MG63 (cell line): ENCODE results near the gene SCTR. TPM values are rescaled to one million over a fixed set of nuclear protein-coding genes. Genes with fewer than 3 reads are reported as not detected.

Source experiments
- DNase-seq: peaks from one replicate; pipeline ENCODE4 v3.0.0-alpha.2; 2020
- H3K27me3 ChIP-seq: fragments of 250-450 bp; sonication (Bioruptor Pico); 2 replicates; pipeline ENCODE4 v1.5.1; 2020; ENCODE audit warnings: mild to moderate bottlenecking, moderate library complexity
- H3K36me3 ChIP-seq: fragments of 250-450 bp; sonication (Bioruptor Pico); 2 replicates; pipeline ENCODE4 v1.5.1; 2020; ENCODE audit warnings: mild to moderate bottlenecking, moderate library complexity
- H3K4me3 ChIP-seq: fragments of 250-450 bp; sonication (Bioruptor Pico); 2 replicates; pipeline ENCODE4 v1.5.1; 2020; ENCODE audit warnings: mild to moderate bottlenecking, moderate library complexity
- H3K9me3 ChIP-seq: fragments of 250-450 bp; sonication (Bioruptor Pico); 2 replicates; pipeline ENCODE4 v1.5.1; 2020; ENCODE audit warnings: mild to moderate bottlenecking, moderate library complexity
- total RNA-seq: library from RNA; depleted of rRNA; stranded (reverse); fragments of >200 nt; shearing (Covaris generic); gene quantifications from 2 replicates; pipeline ENCODE4 v1.2.3, GENCODE V29; 2014; ENCODE audit warnings: low replicate concordance

The SCTR gene
- total RNA-seq, 1 experiment from 2014 or later: not detected

DNA sequence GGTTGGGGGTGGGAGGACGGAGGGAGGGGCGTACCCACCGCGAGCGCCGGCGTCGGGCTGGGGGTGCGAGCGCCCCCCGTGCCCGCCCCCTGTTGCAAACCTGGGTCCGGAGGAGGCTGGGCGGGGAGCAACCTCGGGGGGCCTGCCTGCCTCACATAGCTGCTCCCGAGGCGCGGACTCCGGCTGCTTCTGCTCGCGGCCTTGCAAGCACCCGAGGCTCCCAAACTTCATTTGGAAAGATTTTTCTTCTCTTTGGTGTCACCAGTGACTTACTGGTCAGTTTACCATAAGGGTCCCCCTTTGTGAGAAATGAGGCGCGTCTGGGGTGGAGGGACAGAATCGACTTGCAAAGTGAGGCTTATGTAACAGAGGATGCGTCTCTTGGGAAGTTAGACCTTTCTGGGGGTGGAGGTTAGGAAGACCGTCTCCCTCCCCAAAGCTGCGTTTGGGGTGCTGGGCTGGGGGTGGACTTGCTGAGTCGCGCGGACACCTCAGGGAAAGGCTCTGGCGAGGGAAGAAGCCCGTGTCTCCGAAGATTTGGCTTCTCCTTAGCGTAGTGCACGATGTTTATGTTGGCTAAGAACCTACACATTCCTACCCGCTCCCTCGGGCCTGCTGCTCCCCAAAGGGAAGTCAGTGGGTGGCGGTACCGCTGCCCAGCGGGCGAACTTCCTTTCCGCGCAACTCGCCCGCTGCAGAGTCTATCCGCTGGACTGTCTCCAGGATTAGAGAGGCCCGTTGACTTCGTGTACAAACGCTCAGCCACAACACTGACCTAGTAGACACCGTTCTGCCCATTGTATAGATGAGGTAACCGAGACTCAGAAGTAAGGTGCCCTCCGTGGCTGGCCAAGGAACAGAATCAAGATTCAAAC lies 92.1 kb downstream of the SCTR start:
- Histone ChIP-seq H3K9me3 (no peaks in the 10 kb centered on the region), H3K36me3 (no peaks in the 10 kb centered on the region), H3K4me3 (peak overlapping the region; percentile 46), H3K27me3 (no peaks in the 10 kb centered on the region)
- no peak for DNase-seq

DNA sequence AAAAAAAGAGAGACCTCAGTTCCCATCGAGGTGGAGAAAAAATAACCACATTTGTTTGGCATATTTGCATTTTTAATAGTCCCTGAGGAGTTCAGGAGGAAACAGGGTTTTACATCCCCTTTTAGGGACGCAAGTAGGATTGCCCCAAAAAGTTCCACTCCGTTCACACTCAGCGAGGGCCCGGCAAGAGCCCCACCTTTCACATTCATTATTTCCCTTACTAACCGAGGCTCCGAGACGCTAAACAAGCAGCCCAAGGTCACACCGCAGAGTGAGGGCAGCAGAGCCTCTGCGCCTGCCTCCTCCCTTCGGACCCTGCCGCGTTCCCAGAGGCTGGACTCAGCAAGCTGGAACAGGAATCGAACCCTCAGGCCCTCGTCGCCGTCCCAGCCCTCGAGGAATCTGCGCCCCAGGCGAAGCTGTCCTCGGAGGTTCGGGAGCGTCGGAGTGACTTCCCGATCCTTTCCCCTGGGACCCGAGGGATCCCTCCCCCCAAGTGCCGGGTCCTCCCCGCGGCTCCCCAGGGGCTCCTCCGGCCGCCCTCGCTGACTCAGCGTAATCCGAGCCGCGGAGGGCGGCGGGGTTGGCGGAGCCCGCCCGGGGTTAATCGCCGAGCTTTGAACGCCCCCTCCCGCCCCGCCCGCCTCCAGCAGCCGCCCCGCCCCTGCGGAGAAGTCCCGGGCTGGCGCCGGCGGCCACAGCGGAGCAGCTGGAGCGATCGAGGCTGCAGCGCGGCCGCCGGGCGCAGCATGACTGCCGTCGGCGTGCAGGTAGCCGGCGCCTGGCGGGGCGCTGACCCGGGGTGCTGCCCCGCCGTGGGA lies 92.9 kb downstream of the SCTR start, which contains the start of gene TMEM37:
Gene TMEM37, plus strand, starts transcription at position 700 of the 821 bp plus-strand sequence. Its CDS starts 50 bp downstream, at position 750.
- Histone ChIP-seq H3K9me3 (no peaks in the 10 kb centered on the region), H3K36me3 (no peaks in the 10 kb centered on the region), H3K4me3 (peak within 1 kb of the TSS; percentile 46), H3K27me3 (no peaks in the 10 kb centered on the region)
- DNase-seq: peak; percentile 81

DNA sequence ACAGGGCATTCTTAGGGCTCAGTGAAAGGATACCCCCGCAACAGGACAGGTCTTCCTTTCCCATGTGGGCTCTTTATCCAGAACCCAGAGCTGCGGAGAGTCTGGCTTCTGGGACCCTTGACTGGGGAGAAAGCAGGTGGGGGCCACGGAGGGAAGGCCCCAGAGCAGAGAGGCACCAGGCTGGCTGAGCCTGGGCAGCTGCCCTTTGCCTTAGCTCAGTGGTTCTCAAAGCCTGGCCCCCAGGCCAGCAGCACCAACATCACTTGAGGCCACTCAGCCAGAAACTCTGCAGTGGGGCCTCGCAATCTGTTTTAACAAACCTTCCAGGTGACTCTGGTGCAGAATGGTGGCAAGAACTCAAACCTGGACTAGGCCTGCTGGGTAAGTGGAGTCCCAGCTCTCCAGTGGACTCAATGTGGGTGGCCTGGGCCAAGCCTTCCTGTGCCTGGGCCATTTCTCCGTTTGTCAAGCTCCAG lies 94.2 kb downstream of the SCTR start:
- H3K27me3 ChIP-seq: no peaks in the 10 kb centered on the region
- no peak for DNase-seq

DNA sequence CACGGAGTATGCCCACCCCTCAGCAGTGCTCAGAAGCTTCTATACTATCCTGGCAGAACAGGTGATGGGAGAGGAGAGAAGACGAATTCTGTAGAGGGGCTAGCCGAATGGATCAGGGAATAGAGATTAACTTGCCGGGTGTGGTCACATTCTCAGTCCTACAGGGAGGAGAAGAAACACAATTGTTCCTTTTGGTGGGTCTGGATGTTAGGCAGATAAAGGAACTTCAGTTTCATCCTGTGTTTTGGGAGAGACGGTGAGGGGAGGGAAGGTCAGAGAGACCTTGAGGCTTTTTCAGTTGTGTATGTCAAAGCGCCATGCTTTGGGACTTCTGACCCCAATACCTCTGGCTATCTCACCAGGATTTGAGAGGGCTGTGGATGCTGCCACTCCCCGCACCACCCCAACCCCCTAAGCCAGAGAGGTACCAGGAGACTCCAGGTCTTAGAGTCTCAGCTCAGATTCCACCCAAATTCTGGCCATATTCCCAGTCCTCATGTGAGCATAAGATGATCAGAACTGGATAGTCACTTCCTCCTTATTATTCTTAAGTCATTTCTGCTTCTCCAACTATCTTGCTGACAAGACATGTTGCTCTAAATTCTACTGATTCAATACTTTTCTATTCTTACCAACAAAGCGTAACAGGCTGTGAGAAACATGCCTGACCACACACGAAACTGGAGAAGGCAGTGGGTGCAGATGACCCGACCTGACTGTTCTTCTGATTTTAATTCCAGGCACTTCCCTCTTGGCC lies 94.9 kb downstream of the SCTR start:
- Histone ChIP-seq H3K36me3 (no peaks in the 10 kb centered on the region), H3K27me3 (no peaks in the 10 kb centered on the region), H3K9me3 (no peaks in the 10 kb centered on the region), H3K4me3 (no peak overlapping the region)
- no peak for DNase-seq

More for the DNA sequence above, 94.2 kb downstream of the SCTR start:
- Histone ChIP-seq H3K36me3 (no peaks in the 10 kb centered on the region), H3K9me3 (no peaks in the 10 kb centered on the region), H3K4me3 (no peak overlapping the region)

DNA sequence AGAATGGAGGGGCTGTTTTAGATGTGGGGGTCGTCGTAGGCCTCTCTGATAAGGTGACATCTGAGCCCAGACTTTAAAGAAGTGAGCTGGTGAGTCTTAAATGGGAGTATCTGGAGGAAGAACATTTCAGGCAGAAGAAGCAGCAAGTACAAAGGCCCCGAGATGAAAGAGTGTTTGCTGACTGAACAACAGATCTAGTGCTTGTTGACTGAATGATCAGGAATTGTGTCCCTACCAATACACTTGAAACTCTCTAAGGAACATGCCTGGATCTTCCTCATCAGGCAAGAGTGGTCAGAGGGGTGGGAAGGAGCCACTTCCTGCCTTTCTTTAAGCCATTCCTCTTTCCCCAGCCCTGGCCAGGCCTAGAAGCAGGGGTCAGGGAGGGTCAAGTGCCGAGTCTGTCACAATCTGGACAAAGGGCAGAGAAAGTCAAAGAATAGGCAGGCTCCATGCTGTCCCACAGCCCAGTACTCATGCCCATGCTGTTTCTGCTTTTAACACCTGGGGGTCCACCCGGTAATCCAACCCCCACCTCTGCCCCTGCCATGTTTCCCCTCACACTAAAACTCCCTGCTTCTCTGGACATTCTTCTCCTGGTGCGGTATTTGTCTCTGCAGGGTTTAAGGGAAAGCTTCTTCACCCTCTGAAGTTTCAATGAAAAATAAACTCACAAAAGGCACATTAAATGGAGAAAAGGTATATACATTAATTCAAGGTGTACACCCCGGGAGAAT lies 95.6 kb downstream of the SCTR start:
- H3K4me3 ChIP-seq: no peak overlapping the region
- H3K27me3 ChIP-seq: no peaks in the 10 kb centered on the region
- no peak for DNase-seq
- no peaks in the 10 kb centered on the region for H3K9me3 ChIP-seq
- H3K36me3 ChIP-seq: no peaks in the 10 kb centered on the region

DNA sequence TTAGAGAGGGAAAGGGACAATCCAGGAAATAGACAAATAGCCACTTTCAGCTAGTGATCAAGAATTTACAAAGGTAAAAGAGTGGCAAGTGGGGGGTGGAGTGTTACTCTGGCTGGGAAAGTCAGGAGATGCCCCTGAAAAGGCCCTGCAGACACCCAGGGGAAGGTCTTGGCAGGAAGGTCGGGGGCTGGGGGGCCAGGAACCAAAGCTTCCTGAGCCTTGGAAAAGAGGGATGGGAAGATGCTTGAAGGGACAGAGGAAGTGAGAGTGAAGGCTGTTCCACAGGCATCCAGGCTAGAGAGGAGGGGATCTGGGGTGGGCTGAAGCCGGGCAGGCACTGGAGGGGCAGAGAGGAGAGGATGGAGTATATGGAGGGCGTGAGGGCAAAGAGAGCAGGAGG lies 96.5 kb downstream of the SCTR start:
- no peak for DNase-seq

DNA sequence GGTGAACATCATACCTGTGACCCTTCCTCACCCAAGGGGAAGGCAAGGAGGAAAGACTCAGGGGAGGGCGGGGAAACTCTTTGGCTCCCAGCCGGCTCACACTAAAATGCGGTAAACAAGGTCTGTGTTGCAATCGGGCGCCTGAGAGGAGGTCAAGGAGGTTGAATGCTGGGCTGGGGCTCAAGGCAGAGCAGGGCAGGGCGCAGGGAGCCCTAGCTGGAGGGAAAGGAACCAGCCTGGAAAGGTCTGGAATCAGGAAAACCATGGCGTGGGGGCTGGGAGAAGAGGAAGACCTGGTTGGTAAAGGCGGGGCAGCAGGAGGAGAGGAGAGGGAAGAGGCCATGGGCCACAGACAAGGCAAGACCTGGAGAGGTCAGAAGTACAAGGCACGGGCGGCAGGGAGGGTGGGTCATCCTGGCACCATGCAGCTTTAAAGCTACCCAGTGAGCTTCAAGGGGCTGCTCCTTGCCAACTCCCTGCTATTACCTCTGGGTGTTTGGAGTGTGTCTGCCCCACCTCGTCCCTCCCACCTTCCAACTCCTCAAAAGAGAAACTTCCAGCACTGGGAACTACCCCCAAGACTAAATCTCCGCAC lies 97.4 kb downstream of the SCTR start:
- Histone ChIP-seq H3K9me3 (no peaks in the 10 kb centered on the region), H3K36me3 (no peaks in the 10 kb centered on the region), H3K4me3 (no peak overlapping the region), H3K27me3 (no peaks in the 10 kb centered on the region)
- DNase-seq: peak; percentile 8

More for the DNA sequence above, 96.5 kb downstream of the SCTR start:
- Histone ChIP-seq H3K4me3 (no peak overlapping the region), H3K9me3 (no peaks in the 10 kb centered on the region), H3K27me3 (no peaks in the 10 kb centered on the region), H3K36me3 (no peaks in the 10 kb centered on the region)

DNA sequence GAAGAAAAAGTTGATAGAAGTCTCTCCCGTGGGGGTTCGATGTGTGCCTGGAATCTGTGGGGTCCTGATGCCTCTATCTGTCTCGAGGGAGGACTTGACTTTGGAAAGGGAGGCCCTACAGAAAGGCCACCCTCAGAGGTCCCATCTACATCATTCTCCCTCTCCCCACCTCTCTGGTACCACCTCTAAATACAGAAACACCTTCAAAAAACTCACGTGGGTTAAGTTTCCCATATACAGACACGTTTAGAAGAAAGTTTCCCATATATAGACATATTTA lies 97.9 kb downstream of the SCTR start:
- Histone ChIP-seq H3K27me3 (no peaks in the 10 kb centered on the region), H3K9me3 (peaks cover 2% of the 10 kb centered on the region), H3K36me3 (no peaks in the 10 kb centered on the region), H3K4me3 (no peak overlapping the region)
- DNase-seq: no peak

DNA sequence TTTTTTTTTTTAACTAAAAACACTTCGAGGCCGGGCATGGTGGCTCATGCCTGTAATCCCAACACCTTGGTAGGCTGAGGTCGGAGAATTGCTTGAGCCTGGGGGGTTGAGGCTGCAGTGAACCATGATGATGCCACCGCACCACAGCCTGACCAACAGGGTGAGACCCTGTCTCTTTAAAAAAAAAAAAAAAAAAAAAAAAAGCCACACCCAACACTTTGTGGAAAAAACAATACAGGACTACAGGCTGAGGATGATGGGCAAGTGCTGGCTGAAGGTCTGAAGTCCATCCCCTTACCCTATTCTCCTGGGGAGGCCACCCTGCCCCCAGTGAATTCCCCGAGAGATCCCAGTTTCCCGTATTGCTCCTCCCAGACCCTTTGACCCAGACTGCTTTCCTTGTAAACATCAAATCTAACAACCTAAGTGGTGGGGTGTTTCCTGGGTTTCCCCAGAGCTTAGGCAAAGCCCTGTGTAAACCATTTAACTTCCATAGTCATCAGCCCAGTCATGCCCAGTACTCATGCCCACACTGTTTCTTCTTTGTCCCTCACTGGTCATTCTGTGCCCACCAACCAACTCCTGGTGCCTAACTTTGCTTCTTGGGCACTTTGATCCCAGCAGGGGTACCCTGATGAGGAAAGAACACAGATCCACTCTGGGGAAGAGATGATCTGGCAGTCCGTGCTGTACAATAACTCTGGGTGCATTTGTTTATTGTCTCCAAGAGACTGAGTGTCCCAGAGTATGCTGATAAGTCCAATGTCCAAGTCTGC lies 98.5 kb downstream of the SCTR start:
- no peak for DNase-seq
- H3K27me3 ChIP-seq: no peaks in the 10 kb centered on the region
- H3K4me3 ChIP-seq: no peak overlapping the region
- no peaks in the 10 kb centered on the region for H3K36me3 ChIP-seq
- peaks cover 4% of the 10 kb centered on the region for H3K9me3 ChIP-seq

DNA sequence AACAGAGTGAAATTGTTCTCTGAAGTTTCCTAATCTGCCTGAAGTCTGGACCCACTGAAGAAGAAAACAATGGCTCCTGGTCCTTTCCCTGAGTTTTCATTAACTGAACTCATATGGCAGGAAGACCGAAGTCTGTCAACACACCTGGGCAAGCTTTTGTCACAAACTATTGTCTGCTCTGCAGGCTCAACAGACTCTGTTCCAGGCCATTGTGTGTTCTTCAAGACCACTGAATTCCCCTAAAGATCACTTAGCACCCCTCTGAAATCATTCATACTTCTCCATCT lies 99.2 kb downstream of the SCTR start:
- Histone ChIP-seq H3K36me3 (no peaks in the 10 kb centered on the region), H3K4me3 (no peak overlapping the region), H3K9me3 (peaks cover 4% of the 10 kb centered on the region), H3K27me3 (no peaks in the 10 kb centered on the region)
- no peak for DNase-seq

DNA sequence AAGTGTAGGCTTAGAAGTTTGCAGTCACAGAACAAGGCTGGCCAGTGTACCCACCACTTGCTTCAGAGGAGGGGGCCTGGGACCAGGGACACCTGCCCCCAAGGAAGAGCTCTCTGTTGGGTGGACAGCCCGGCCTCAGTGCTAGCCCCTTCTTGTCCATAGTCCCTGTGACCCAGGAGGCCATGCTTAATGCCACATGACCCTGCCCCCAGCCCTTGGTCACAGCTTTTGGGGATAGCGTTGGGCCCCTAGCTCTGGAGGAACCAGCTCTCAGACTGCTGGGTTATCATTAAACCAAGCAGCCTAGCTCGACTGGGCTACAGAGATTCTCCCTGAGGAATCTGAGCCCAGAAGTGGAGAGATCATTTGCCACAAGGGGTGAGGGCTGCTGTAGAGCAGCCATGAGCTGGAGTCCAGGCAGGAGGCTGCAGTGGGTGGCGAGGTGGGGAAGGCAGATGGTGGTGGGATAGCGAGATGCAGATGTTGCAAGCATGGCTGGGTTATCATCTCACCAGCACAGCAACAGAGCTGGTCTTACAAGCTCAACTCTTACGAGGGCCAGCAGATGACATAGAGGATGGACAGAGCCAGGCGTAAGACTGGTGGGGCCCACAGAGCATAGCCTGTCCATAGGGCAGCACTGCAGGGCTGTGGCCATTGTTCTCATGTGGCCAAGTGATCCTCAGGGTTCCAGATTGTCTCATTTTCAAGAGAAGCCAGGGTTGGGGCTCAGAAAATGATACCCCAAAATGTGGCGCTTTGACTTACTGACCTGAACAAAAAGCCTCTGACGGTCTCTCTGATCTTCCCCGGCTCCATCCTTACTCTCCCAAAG lies 99.8 kb downstream of the SCTR start:
- peaks cover 4% of the 10 kb centered on the region for H3K9me3 ChIP-seq
- H3K27me3 ChIP-seq: no peaks in the 10 kb centered on the region
- DNase-seq: no peak
- H3K36me3 ChIP-seq: no peaks in the 10 kb centered on the region
- no peak overlapping the region for H3K4me3 ChIP-seq

DNA sequence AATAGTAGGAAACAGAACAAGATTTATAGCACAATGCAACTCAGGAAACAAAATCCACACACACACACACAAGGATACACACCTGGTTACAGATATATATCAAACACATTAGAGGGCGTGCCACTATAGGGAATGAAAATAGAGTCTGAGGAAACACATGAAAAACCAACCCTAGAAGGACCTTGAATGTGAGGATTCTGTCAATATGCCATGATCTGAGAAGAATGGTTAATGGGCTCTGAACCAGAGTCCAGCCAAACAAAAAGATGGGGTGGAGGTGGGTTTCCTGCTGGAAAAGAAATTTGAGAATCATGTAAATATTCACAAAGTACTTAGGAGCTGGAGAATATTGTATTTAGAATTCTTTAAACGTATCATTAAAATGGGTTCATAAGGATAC lies 100.5 kb downstream of the SCTR start:
- Histone ChIP-seq H3K36me3 (no peaks in the 10 kb centered on the region), H3K9me3 (peaks cover 4% of the 10 kb centered on the region), H3K27me3 (no peaks in the 10 kb centered on the region), H3K4me3 (no peak overlapping the region)
- no peak for DNase-seq

DNA sequence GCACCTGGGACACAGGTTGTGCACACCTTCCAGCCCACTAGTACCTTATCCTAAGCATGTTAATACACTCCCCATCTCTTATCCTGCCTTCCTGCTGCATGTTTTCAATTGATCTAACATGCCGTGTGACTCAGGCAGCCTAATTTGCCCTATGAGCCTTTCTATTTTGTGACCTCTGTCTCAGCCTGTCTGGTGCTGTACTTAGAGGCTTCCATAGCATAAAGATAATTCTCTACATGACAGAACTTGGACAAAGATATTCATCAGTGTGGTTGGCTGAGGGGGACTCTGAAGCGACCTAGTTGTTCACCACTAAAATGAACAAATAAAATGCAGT lies 101.2 kb downstream of the SCTR start:
- Histone ChIP-seq H3K4me3 (no peak overlapping the region), H3K27me3 (no peaks in the 10 kb centered on the region), H3K9me3 (peaks cover 4% of the 10 kb centered on the region), H3K36me3 (no peaks in the 10 kb centered on the region)
- no peak for DNase-seq

DNA sequence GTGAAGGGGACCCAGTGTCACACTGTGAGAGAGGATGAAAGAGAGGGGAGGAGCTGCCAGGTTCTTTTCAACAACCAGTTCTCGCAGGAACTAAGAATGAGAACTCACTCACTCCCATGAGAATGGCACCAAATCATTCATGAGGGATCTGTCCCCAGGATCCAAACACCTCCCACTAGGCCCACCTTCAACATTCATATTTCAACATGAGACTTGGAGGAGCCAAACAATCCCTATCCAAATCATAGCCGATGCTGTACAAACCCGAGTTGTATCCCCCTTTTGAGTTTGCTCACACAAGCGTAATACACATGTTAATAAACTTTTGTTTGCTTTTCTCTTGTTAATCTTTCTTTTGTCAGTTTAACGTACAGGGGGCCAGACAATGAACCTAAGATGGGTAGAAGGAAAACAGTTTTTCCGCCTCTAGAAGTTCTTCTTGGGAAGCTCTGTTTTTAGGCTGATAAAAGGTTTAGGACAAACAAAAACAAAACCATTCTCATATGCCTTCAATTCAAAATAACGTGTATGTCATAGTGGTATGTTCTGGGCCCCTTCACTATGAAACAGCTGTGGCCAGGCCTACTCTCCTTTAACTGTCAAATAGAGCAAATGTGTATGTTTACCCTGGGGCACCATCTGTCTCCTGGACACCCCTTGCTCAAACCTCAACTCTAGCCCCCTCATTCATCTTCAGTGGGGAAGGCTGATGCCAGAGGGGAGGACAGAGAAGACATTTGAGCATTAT lies 101.7 kb downstream of the SCTR start:
- H3K27me3 ChIP-seq: no peaks in the 10 kb centered on the region

More for the DNA sequence above, 101.7 kb downstream of the SCTR start:
- no peak for DNase-seq
- peaks cover 4% of the 10 kb centered on the region for H3K9me3 ChIP-seq
- no peak overlapping the region for H3K4me3 ChIP-seq
- no peaks in the 10 kb centered on the region for H3K36me3 ChIP-seq
